Ovary (tissue), 9 donors: ENCODE measurements around the gene DEDD. TPM values are rescaled to one million over a fixed set of nuclear protein-coding genes. Genes with fewer than 3 reads are reported as not detected.

Experiments
- DNase-seq, 5 donors: peaks; one replicate each; pipeline ENCODE4 v3.0.0-alpha.2; 2019 to 2020
- H3K27ac ChIP-seq, 2 donors: fragments of 200-600 bp; one replicate each; pipeline versions ENCODE4 v1.5.1 to v1.8.0; 2019 to 2022
- H3K27me3 ChIP-seq: fragments of 200-600 bp; one replicate; pipeline ENCODE4 v1.8.0; 2022
- H3K36me3 ChIP-seq: fragments of 200-600 bp; sonication (generic); one replicate; pipeline ENCODE4 v1.5.1; 2019
- H3K4me1 ChIP-seq: one replicate; pipeline ENCODE4 v1.8.1; 2013; ENCODE audit warnings: mild to moderate bottlenecking, moderate library complexity; ENCODE audit not compliant: insufficient read depth
- H3K4me3 ChIP-seq: fragments of 200-600 bp; sonication (generic); one replicate; pipeline ENCODE4 v1.5.1; 2017
- H3K9me3 ChIP-seq, 2 donors: fragments of 200-600 bp in 1 of 2; sonication (generic) in 1 of 2; one replicate each; pipeline versions ENCODE4 v1.5.1 to v1.8.1; 2013 to 2019; ENCODE audit warnings: mild to moderate bottlenecking in 1 of 2, moderate library complexity in 1 of 2
- EP300 ChIP-seq: sonication (generic); formaldehyde crosslinking; IDR thresholded peaks from one replicate; pipeline ENCODE4 v1.6.1; 2017; ENCODE audit warnings: antibody characterized with exemption
- POLR2A ChIP-seq: fragments of 450-650 bp; IDR thresholded peaks from one replicate; pipeline ENCODE4 v1.6.1; 2017; ENCODE audit warnings: antibody characterized with exemption, mild to moderate bottlenecking, moderate library complexity
- WGBS, 3 donors: extraction: QIAGEN DNeasy Blood & Tissue Kit in 1 of 3; methylation state at CpG; one replicate each; pipeline versions ENCODE4 v1.1.5 to v1.1.7; 2013 to 2017; 5-methylcytosine and 5-hydroxymethylcytosine counted together
- intact Hi-C, 4 donors: fragments of 100-400 bp; cut with DNase I; formaldehyde crosslinking; loops; one replicate each; pipeline versions ENCODE4 v1.11.0 to v1.15.1; 2022 to 2023
- polyA plus RNA-seq, 2 donors: library from polyadenylated mRNA; stranded (reverse); fragments of 200-250 nt in 1 of 2; fragments of 350-450 nt in 1 of 2; fragmentation: Illumina TruSeq in 1 of 2; extraction: RNeasy Lipid Tissue Mini Kit (QIAGEN cat#74804) in 1 of 2; gene quantifications; one replicate each; pipeline ENCODE4 v1.2.3, GENCODE V29; 2013 to 2014
- total RNA-seq, 7 donors: library from RNA; depleted of rRNA in 2 of 7; stranded (reverse); fragments of >200 nt in 2 of 7; fragmentation: NEBNext Ultra II Directional in 3 of 7; extraction: Animal tissue kit (Norgen Biotek cat#: 25700) in 3 of 7; gene quantifications; one replicate each; pipeline versions ENCODE4 v1.1.0 to v1.2.4, GENCODE V29; 2016 to 2023
- TF ChIP-seq, protein P1 (sequence below), 3 donors: fragments of 450-650 bp in 2 of 3; fragments of 200-600 bp in 1 of 3; IDR thresholded peaks; one replicate each; pipeline versions ENCODE4 v1.5.1 to v1.8.0; 2016 to 2022; ENCODE audit warnings: antibody characterized with exemption in 3 of 3, mild to moderate bottlenecking in 1 of 3
- donor health status: DM: no; HTN: no; CAD: no; lungs with moderate emphysema.
- donor health status: DM: no; HTN: no; CAD: no.
- donor health status: Bipolar disorder and iron deficiency.
- donor health status: DM: yes; HTN: yes; CAD: no.
- donor health status: DM: no; HTN: no; CAD: no.
- donor health status: DM: yes; HTN: yes; CAD: no.

DEDD gene
- total and polyA plus RNA-seq, 9 donors, result 19.0 to 53.9 (median 38.1) TPM

DNA sequence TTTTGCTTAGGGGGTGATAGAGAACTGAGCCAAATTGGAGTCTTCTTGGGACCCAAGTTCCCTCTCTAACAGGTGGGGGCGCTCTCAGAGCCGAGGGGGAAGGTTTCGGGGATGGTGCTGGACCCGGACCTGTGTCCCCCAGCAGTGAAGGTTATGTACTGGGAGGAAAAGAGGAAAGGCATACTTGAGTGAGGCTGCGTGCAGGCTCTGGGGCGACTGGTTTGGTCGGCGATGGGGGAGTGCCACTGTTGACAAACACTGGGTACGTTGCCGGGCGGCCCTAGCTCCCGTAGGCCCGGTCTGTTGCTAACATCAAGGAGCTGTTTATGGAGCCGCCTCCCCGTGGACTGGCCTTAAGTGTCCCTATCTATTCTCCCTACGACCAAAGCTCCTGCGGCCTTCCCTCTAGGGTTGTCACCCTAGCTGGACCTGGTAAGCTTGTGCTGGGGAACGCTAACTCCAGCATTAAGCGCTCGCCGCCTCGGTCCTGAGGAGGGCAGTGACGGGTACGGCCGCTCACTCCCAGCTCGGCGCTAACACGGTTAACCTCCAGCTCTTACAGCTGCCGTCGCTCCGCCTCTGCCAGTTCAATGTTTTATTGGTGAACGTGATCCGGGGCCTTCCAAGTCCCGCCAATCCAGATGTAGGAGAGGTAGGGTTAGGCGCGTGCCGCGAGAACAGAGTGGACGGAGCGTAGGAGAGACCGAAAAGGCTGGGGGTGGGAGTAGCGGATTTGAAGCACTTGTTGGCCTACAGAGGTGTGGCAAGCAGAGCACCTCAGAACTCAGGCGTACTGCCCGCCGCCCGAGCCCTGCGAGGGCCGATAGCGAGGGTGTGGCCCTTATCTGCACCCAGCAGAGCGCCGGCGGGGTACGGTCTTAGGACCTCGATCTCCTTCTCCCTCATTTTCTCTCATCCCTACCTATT, 33.5 kb upstream of the DEDD start, which contains the start of gene PPOX:
Gene PPOX, plus strand, starts transcription at position 685 of the 927 bp plus-strand sequence. CDS start 422 bp downstream, outside the sequence.
- intact Hi-C loops, result no loop called here
- Histone ChIP-seq H3K36me3 (no peaks in the 10 kb centered on the region), H3K9me3 (no peaks in the 10 kb centered on the region), H3K27me3 (no peaks in the 10 kb centered on the region), H3K4me1 (peaks cover 4% of the 10 kb centered on the region), H3K4me3 (peak within 1 kb of the TSS; percentile 93), H3K27ac (peak within 1 kb of the TSS; percentile 73 to 79)
- WGBS, 3 donors, result 0 to 1% (median 0%) methylated on average over 47 to 54 of the region's 54 CpGs
- peak; percentile 91 to 96 (median 93) for DNase-seq
- TF ChIP-seq EP300 (no peak), POLR2A (peak; percentile 76)
- TF ChIP-seq, protein P1, sequence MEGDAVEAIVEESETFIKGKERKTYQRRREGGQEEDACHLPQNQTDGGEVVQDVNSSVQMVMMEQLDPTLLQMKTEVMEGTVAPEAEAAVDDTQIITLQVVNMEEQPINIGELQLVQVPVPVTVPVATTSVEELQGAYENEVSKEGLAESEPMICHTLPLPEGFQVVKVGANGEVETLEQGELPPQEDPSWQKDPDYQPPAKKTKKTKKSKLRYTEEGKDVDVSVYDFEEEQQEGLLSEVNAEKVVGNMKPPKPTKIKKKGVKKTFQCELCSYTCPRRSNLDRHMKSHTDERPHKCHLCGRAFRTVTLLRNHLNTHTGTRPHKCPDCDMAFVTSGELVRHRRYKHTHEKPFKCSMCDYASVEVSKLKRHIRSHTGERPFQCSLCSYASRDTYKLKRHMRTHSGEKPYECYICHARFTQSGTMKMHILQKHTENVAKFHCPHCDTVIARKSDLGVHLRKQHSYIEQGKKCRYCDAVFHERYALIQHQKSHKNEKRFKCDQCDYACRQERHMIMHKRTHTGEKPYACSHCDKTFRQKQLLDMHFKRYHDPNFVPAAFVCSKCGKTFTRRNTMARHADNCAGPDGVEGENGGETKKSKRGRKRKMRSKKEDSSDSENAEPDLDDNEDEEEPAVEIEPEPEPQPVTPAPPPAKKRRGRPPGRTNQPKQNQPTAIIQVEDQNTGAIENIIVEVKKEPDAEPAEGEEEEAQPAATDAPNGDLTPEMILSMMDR (IDR thresholded peaks at IDR 0.05), result peak; percentile 30 to 36 (median 36)

GRCh38 chr1:161164901-161165610, 32.6 kb upstream of the DEDD start:
- peak overlapping the region in 1 of 2 donors; percentile 73 for H3K27ac ChIP-seq
- H3K4me1 ChIP-seq, result peaks cover 10% of the 10 kb centered on the region
- DNase-seq, result no peak
- WGBS, 3 donors, result 51 to 59% (median 58%) methylated on average over 14 of the region's 14 CpGs
- no peaks in the 10 kb centered on the region for H3K9me3 ChIP-seq
- TF ChIP-seq POLR2A (no peak), EP300 (no peak)
- TF ChIP-seq, protein P1 (IDR thresholded peaks at IDR 0.05), result no peak
- H3K4me3 ChIP-seq, result peak overlapping the region; percentile 93
- intact Hi-C loops, result no loop called here
- no peaks in the 10 kb centered on the region for H3K36me3 ChIP-seq
- H3K27me3 ChIP-seq, result no peaks in the 10 kb centered on the region

DNA sequence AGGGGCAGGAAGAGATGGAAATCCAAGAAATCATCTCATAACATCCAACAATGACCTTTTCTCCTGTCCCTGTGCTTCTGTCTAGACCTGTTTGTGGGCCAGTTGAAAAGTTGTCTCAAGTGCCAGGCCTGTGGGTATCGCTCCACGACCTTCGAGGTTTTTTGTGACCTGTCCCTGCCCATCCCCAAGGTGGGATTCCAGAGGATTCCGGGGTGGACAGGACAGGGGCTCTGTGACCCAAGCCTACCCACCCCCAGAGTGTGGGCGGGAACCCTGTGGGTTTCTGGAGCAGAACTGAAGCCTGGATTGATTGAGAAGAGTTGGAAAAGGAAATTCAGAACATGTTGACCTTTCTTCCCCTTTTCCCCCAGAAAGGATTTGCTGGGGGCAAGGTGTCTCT, 31.3 kb upstream of the DEDD start:
- H3K9me3 ChIP-seq, result no peaks in the 10 kb centered on the region

GRCh38 chr1:161162806-161163205, 30.3 kb upstream of the DEDD start:
- H3K9me3 ChIP-seq, result no peaks in the 10 kb centered on the region
- WGBS, 3 donors, result 85 to 92% (median 86%) methylated on average over 10 of the region's 10 CpGs
- no peak for TF ChIP-seq POLR2A
- TF ChIP-seq, protein P1 (IDR thresholded peaks at IDR 0.05), result no peak
- no peak for TF ChIP-seq EP300
- peaks cover 13% of the 10 kb centered on the region for H3K4me1 ChIP-seq
- DNase-seq, result peak in 1 of 5 donors; percentile 15
- H3K27me3 ChIP-seq, result no peaks in the 10 kb centered on the region
- intact Hi-C loops, result no loop called here
- H3K27ac ChIP-seq, result no peak overlapping the region
- no peaks in the 10 kb centered on the region for H3K36me3 ChIP-seq
- H3K4me3 ChIP-seq, result no peak overlapping the region

More for the DNA sequence above, 31.3 kb upstream of the DEDD start:
- Histone ChIP-seq H3K27me3 (no peaks in the 10 kb centered on the region), H3K27ac (no peak overlapping the region), H3K36me3 (no peaks in the 10 kb centered on the region), H3K4me1 (peaks cover 14% of the 10 kb centered on the region), H3K4me3 (no peak overlapping the region)
- WGBS, 3 donors, result 82 to 83% (median 82%) methylated on average over 5 of the region's 5 CpGs
- intact Hi-C loops, result no loop called here
- TF ChIP-seq, protein P1 (IDR thresholded peaks at IDR 0.05), result no peak
- TF ChIP-seq EP300 (no peak), POLR2A (no peak)
- DNase-seq, result no peak
